B cell (primary cell): ENCODE measurements around the gene ELMO1.

Experiments
- CTCF ChIP-seq: fragments of 200-600 bp; IDR thresholded peaks from one replicate; pipeline ENCODE4 v1.8.0; 2022; ENCODE audit warnings: antibody characterized with exemption, mild to moderate bottlenecking
- EZH2 ChIP-seq: IDR thresholded peaks from 2 replicates; pipeline ENCODE4 v1.6.1; 2012; ENCODE audit warnings: borderline replicate concordance, low read depth, mild to moderate bottlenecking, moderate library complexity, low read length; ENCODE audit not compliant: insufficient read depth, poor library complexity, severe bottlenecking

GRCh38 chr7:37028909-37029440, 419.7 kb downstream of the ELMO1 start:
- TF ChIP-seq CTCF (no peak), EZH2 (no peak)
